B cell (primary cell): ENCODE results near the gene FGF18. TPM values are rescaled to one million over a fixed set of nuclear protein-coding genes. Genes with fewer than 3 reads are reported as not detected.
"Not testable (repeated sequence)": the region's sequence is repeated elsewhere in the genome, so short reads cannot be mapped to it uniquely, and the experiment has no call there.

ENCODE experiments used
- ATAC-seq: fragments of 200-7000 bp; cut with Tn5 transposase; one replicate; pipeline ENCODE4 v1.10.0; 2021; ENCODE audit warnings: low read depth, mild to moderate bottlenecking, moderate number of reproducible peaks, moderate library complexity
- CTCF ChIA-PET: fragments of 350-600 bp; sonication (Branson Sonifier 250); formaldehyde crosslinking; loops from one replicate; lab custom pipeline; 2021; ENCODE audit warnings: antibody characterized with exemption, inconsistent platforms; lab: Charles Lee
- POLR2A ChIA-PET: fragments of 350-600 bp; sonication (Branson Sonifier 250); formaldehyde crosslinking; loops from one replicate; lab custom pipeline; 2021; ENCODE audit warnings: antibody characterized with exemption; lab: Charles Lee
- DNase-seq: peaks from one replicate; pipeline ENCODE4 v3.0.0; 2013
- H2AFZ ChIP-seq: 2 replicates; pipeline ENCODE4 v1.6.1; 2012; ENCODE audit warnings: mild to moderate bottlenecking, low read depth, low read length; ENCODE audit not compliant: insufficient read depth, poor library complexity, severe bottlenecking
- H3K27ac ChIP-seq, 2 donors: 1 replicate in 1 of 2; 2 replicates in 1 of 2; pipeline ENCODE4 v1.5.1; 2012 to 2013; ENCODE audit warnings: low read length in 2 of 2, mild to moderate bottlenecking in 2 of 2, moderate library complexity in 1 of 2
- H3K27me3 ChIP-seq, 4 experiments: fragments of 200-600 bp in 1 of 4; sonication (generic) in 1 of 4; replicated peaks in 1 of 4; 1 replicate in 2 of 4; 2 replicates in 2 of 4; pipeline versions ENCODE4 v1.6.1 to v1.7.0; 2013 to 2016; ENCODE audit warnings: low read length in 3 of 4, mild to moderate bottlenecking in 2 of 4, mixed read lengths in 1 of 4, moderate library complexity in 1 of 4; ENCODE audit not compliant: insufficient read depth in 4 of 4, control insufficient read depth in 3 of 4; ENCODE audit errors: control extremely low read depth in 1 of 4
- H3K36me3 ChIP-seq, 2 experiments: replicated peaks in 1 of 2; 1 replicate in 1 of 2; 2 replicates in 1 of 2; pipeline versions ENCODE4 v1.6.1 to v1.7.1; 2013; ENCODE audit warnings: low read length in 1 of 2; ENCODE audit not compliant: insufficient read depth in 2 of 2, control insufficient read depth in 1 of 2; ENCODE audit errors: control extremely low read depth in 1 of 2, extremely low read depth in 1 of 2
- H3K4me1 ChIP-seq, 2 donors: fragments of 200-600 bp in 1 of 2; sonication (generic) in 1 of 2; 1 replicate in 1 of 2; 2 replicates in 1 of 2; pipeline versions ENCODE4 v1.5.1 to v1.6.1; 2013 to 2017; ENCODE audit warnings: low read length in 2 of 2; ENCODE audit not compliant: control insufficient read depth in 2 of 2, insufficient read depth in 2 of 2
- H3K4me2 ChIP-seq: replicated peaks from 2 replicates; pipeline ENCODE3; 2012; ENCODE audit warnings: mild to moderate bottlenecking, low read depth, low read length; ENCODE audit not compliant: poor library complexity, severe bottlenecking
- H3K4me3 ChIP-seq, 5 experiments: fragments of 200-600 bp in 1 of 5; sonication (generic) in 1 of 5; 1 replicate in 3 of 5; 2 replicates in 2 of 5; pipeline versions ENCODE4 v1.5.1 to v1.7.0; 2011 to 2016; ENCODE audit warnings: low read length in 4 of 5, mild to moderate bottlenecking in 4 of 5, low read depth in 2 of 5, control low read depth in 1 of 5, moderate library complexity in 1 of 5; ENCODE audit not compliant: insufficient read depth in 1 of 5; ENCODE audit errors: control extremely low read depth in 1 of 5, extremely low read depth in 1 of 5
- H3K79me2 ChIP-seq: fragments of 200-600 bp; sonication (generic); one replicate; pipeline ENCODE4 v1.6.0; 2016; ENCODE audit warnings: low read length; ENCODE audit not compliant: control insufficient read depth, insufficient read depth
- H3K9ac ChIP-seq: fragments of 200-600 bp; sonication (generic); 2 replicates; pipeline ENCODE4 v1.6.1; 2017; ENCODE audit warnings: mild to moderate bottlenecking, low read length, moderate library complexity
- H3K9me3 ChIP-seq, 3 donors: one replicate each; pipeline versions ENCODE4 v1.6.1 to v1.7.1; 2013; ENCODE audit warnings: low read length in 2 of 3; ENCODE audit not compliant: control insufficient read depth in 2 of 3, insufficient read depth in 1 of 3; ENCODE audit errors: control extremely low read depth in 1 of 3
- H4K20me1 ChIP-seq: 2 replicates; pipeline ENCODE4 v1.6.0; 2012; ENCODE audit warnings: mild to moderate bottlenecking, low read length; ENCODE audit not compliant: insufficient read depth, control insufficient read depth, poor library complexity, severe bottlenecking
- H3K27ac Mint-ChIP-seq: one replicate; pipeline ENCODE4 v1.8.0; 2021; ENCODE audit warnings: mixed read lengths
- H3K27me3 Mint-ChIP-seq: one replicate; pipeline ENCODE4 v1.8.0; 2021; ENCODE audit warnings: mixed read lengths
- H3K4me1 Mint-ChIP-seq: one replicate; pipeline ENCODE4 v1.8.0; 2021; ENCODE audit warnings: mixed read lengths
- H3K4me3 Mint-ChIP-seq: one replicate; pipeline ENCODE4 v1.8.0; 2021; ENCODE audit warnings: mixed read lengths
- H3K9me3 Mint-ChIP-seq: one replicate; pipeline ENCODE4 v1.8.0; 2022; ENCODE audit warnings: mixed read lengths; ENCODE audit not compliant: insufficient read depth
- EZH2 ChIP-seq: IDR thresholded peaks from 2 replicates; pipeline ENCODE4 v1.6.1; 2012; ENCODE audit warnings: borderline replicate concordance, low read depth, mild to moderate bottlenecking, moderate library complexity, low read length; ENCODE audit not compliant: insufficient read depth, poor library complexity, severe bottlenecking
- WGBS: methylation state at CpG from one replicate; pipeline ENCODE4 v1.1.5; 2013; ENCODE audit warnings: missing lambda C conversion rate; ENCODE audit not compliant: insufficient coverage; 5-methylcytosine and 5-hydroxymethylcytosine counted together
- intact Hi-C: fragments of 100-400 bp; cut with micrococcal nuclease; formaldehyde crosslinking; loops from one replicate; pipeline ENCODE4 v1.10.0; 2022
- polyA plus RNA-seq: library from polyadenylated mRNA; depleted of rRNA; stranded (reverse); fragments of >200 nt; gene quantifications from 2 replicates; pipeline ENCODE4 v1.2.3, GENCODE V29; 2012
- total RNA-seq, 2 donors: library from RNA; stranded (reverse); fragments of 120-200 nt in 1 of 2; gene quantifications; 1 replicate in 1 of 2; 2 replicates in 1 of 2; pipeline versions ENCODE4 v1.2.3 to v1.2.4, GENCODE V29; 2013 to 2022
- TF ChIP-seq, protein P1 (sequence below): fragments of 200-600 bp; IDR thresholded peaks from one replicate; pipeline ENCODE4 v1.8.0; 2022; ENCODE audit warnings: antibody characterized with exemption, mild to moderate bottlenecking

FGF18 gene
- total and polyA plus RNA-seq, 2 donors (not counting 1 experiment from before 2014, with no cell fraction given), result 0.06 to 0.15 TPM

DNA sequence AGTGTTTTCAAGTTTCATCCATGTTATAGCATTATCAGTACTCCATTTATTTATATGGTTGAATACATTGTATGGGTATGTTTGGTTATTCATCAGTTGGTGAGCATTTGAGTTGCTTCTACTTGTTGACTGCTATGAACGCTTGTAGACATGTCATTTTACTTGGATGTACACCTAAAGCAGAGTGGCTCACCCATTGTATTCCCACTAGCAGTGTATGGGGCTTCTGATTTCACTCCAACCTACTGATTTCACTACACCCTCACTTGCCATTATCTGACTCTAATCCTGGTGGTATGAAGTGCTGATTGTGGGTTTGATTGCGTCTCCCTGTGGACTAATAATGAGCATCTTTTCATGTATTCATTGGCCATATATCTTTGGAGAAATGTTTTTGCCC, 22.3 kb upstream of the FGF18 start:
- H3K27me3 Mint-ChIP-seq, result no peaks in the 10 kb centered on the region
- WGBS, result no CpG with 5 or more reads among the region's 2 CpGs
- CTCF ChIA-PET, result no interaction called here
- Histone ChIP-seq H2AFZ (no peak overlapping the region), H3K27me3 (no peaks in the 10 kb centered on the region), H3K9me3 (no peaks in the 10 kb centered on the region), H3K27ac (no peak overlapping the region), H3K36me3 (peaks cover 20 to 88% of the 10 kb centered on the region in 2 experiments), H3K9ac (no peak overlapping the region), H3K4me3 (no peak overlapping the region), H4K20me1 (peaks cover 99% of the 10 kb centered on the region), H3K79me2 (peaks cover 93% of the 10 kb centered on the region), H3K4me1 (peaks cover 2 to 5% of the 10 kb centered on the region in 2 donors), H3K4me2 (no peak overlapping the region)
- H3K9me3 Mint-ChIP-seq, result no peaks in the 10 kb centered on the region
- ATAC-seq (no peak), DNase-seq (no peak)
- POLR2A ChIA-PET, result no interaction called here
- H3K27ac Mint-ChIP-seq, result no peak overlapping the region
- H3K4me1 Mint-ChIP-seq, result peaks cover 25% of the 10 kb centered on the region
- TF ChIP-seq, protein P1, sequence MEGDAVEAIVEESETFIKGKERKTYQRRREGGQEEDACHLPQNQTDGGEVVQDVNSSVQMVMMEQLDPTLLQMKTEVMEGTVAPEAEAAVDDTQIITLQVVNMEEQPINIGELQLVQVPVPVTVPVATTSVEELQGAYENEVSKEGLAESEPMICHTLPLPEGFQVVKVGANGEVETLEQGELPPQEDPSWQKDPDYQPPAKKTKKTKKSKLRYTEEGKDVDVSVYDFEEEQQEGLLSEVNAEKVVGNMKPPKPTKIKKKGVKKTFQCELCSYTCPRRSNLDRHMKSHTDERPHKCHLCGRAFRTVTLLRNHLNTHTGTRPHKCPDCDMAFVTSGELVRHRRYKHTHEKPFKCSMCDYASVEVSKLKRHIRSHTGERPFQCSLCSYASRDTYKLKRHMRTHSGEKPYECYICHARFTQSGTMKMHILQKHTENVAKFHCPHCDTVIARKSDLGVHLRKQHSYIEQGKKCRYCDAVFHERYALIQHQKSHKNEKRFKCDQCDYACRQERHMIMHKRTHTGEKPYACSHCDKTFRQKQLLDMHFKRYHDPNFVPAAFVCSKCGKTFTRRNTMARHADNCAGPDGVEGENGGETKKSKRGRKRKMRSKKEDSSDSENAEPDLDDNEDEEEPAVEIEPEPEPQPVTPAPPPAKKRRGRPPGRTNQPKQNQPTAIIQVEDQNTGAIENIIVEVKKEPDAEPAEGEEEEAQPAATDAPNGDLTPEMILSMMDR, result no peak
- TF ChIP-seq EZH2, result no peak
- no peak overlapping the region for H3K4me3 Mint-ChIP-seq
- intact Hi-C loops, result no loop called here

DNA sequence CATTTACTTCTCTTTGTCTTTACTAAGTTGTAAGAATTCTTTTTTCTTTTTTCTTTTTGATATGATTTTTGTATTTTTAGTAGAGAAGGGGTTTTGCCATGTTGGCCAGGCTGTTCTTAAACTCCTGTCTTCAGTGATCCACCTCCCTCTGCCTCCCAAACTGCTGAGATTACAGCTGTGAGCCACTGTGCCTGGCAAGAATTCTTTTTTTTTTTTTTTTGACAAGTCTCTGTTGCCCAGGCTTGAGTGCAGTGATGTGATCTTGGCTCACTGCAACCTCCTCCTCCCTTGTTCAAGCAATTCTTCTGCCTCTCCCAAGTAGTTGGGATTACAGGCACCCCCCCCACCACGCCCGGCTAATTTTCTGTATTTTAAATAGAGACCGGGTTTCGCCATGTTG, 21.8 kb upstream of the FGF18 start:
- Histone ChIP-seq H3K27ac (no peak overlapping the region), H2AFZ (no peak overlapping the region), H3K4me1 (peaks cover 0 to 3% of the 10 kb centered on the region in 2 donors), H3K79me2 (peaks cover 89% of the 10 kb centered on the region), H3K27me3 (no peaks in the 10 kb centered on the region), H3K36me3 (peaks cover 20 to 85% of the 10 kb centered on the region in 2 experiments), H3K9me3 (no peaks in the 10 kb centered on the region), H3K4me2 (no peak overlapping the region), H3K4me3 (no peak overlapping the region), H3K9ac (no peak overlapping the region), H4K20me1 (peaks cover 95% of the 10 kb centered on the region)
- ATAC-seq (no peak), DNase-seq (no peak)
- TF ChIP-seq EZH2, result no peak
- TF ChIP-seq, protein P1, result no peak
- no peak overlapping the region for H3K4me3 Mint-ChIP-seq
- ChIA-PET CTCF (no interaction called here), POLR2A (no interaction called here)
- no peaks in the 10 kb centered on the region for H3K9me3 Mint-ChIP-seq
- no peak overlapping the region for H3K27ac Mint-ChIP-seq
- intact Hi-C loops, result no loop called here
- WGBS, result 100% methylated on average over 2 of the region's 4 CpGs
- H3K27me3 Mint-ChIP-seq, result no peaks in the 10 kb centered on the region
- peaks cover 21% of the 10 kb centered on the region for H3K4me1 Mint-ChIP-seq

DNA sequence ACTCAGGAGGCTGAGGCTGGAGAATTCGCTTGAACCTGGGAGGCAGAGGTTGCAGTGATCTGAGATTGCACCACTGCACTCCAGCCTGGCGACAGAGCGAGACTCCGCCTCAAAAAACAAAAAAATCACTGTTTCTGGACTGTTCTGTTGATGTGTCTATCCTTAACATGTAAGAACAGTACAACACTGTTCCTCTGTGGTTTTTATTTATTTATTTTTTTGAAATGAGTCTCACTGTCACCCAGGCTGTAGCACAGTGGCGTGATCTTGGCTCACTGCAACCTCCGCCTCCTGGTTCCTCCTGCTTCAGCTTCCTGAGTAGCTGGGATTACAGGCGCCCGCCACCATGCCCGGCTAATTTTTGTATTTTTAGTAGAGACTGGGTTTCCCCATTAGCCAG, 20.8 kb upstream of the FGF18 start:
- peaks cover 15% of the 10 kb centered on the region for H3K4me1 Mint-ChIP-seq
- H3K27ac Mint-ChIP-seq, H3K9ac ChIP-seq, H3K4me1 ChIP-seq, H3K4me3 ChIP-seq, H3K9me3 ChIP-seq, H2AFZ ChIP-seq, ATAC-seq, H3K4me3 Mint-ChIP-seq, H3K27me3 ChIP-seq, H3K4me2 ChIP-seq, H3K27me3 Mint-ChIP-seq, intact Hi-C loops, POLR2A ChIA-PET, H3K9me3 Mint-ChIP-seq, CTCF ChIA-PET, DNase-seq, H3K27ac ChIP-seq: not testable (repeated sequence)
- peaks cover 85% of the 10 kb centered on the region for H4K20me1 ChIP-seq
- H3K36me3 ChIP-seq, result peaks cover 20 to 74% of the 10 kb centered on the region in 2 experiments
- peaks cover 79% of the 10 kb centered on the region for H3K79me2 ChIP-seq
- 82% methylated on average over 5 of the region's 9 CpGs for WGBS
